ENCODE measurements around the gene RANBP3. TPM values are rescaled to one million over a fixed set of nuclear protein-coding genes. Genes with fewer than 3 reads are reported as not detected.
"Not testable (repeated sequence)": the region's sequence is repeated elsewhere in the genome, so short reads cannot be mapped to it uniquely, and the experiment has no call there.

Gene RANBP3
- total RNA-seq, 2 experiments from 2014 or later, result 74.3 to 87.5 TPM

DNA sequence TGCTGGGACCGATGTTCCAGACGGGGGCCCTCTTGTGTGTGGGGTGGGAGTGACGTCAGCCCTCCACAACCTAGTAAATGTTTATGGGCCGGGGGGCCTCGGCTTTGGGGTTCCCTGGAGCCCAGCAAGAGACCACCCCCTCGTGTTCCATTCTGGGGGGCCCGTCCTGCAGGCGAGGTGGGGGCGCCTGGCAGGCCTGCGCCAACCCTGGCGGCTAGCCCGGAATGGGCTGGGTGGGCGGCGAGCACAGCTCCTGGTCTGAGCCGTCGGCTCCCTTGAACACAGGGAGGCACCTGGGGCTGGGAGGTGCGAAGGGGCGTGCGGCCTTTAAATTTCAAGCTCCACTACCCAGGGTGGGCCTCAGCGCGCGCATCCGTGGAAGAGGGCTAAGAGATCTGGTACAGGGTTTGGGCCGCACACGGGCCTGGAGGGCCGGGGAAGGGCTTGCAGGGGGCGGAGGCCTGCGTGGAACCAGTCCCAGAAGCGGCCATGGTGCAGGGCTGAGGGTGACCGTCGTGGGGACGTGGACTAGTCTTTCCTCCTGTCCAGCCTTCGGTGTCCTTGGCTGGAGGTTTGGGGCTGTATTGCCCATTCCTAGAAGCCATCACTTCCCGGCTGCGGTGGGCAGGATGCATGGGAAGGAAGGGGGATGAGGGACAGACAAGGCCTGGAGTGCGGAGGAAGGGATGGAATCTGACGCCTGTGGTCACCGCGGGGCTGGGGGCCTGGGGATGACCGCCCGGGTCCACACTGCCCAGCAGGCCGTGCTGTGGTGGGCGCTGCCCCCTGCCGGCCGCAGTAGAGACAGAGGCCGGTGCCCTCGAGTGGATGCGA, 85.8 kb downstream of the RANBP3 start:
- Mint-ChIP-seq H3K36me3 (ENCODE audit: low read depth) (no peaks in the 10 kb centered on the region), H3K27me3 (no peaks in the 10 kb centered on the region), H3K4me3 (no peak overlapping the region), H3K27ac (no peak overlapping the region), H3K4me1 (ENCODE audit: low read depth) (no peaks in the 10 kb centered on the region), H3K9me3 (no peaks in the 10 kb centered on the region)
- TF ChIP-seq, protein P1, sequence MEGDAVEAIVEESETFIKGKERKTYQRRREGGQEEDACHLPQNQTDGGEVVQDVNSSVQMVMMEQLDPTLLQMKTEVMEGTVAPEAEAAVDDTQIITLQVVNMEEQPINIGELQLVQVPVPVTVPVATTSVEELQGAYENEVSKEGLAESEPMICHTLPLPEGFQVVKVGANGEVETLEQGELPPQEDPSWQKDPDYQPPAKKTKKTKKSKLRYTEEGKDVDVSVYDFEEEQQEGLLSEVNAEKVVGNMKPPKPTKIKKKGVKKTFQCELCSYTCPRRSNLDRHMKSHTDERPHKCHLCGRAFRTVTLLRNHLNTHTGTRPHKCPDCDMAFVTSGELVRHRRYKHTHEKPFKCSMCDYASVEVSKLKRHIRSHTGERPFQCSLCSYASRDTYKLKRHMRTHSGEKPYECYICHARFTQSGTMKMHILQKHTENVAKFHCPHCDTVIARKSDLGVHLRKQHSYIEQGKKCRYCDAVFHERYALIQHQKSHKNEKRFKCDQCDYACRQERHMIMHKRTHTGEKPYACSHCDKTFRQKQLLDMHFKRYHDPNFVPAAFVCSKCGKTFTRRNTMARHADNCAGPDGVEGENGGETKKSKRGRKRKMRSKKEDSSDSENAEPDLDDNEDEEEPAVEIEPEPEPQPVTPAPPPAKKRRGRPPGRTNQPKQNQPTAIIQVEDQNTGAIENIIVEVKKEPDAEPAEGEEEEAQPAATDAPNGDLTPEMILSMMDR (IDR thresholded peaks at IDR 0.05), result peak; percentile 59
- ChIA-PET CTCF (interaction anchor here (4.1 kb wide), 1 partner anchor 88 kb away, joined by 43 read pairs; the partner anchor contains the start of gene NRTN), POLR2A (interaction anchor here (1.1 to 3.8 kb wide), 3 partner anchors 11 to 64 kb away, joined by 4 to 18 read pairs (median 4); partner anchors contain the start of genes NDUFA11 and VMAC)
- DNase-seq (peak; percentile 34), ATAC-seq (peak; percentile 66)
- intact Hi-C loops (cut with micrococcal nuclease), result no loop called here

DNA sequence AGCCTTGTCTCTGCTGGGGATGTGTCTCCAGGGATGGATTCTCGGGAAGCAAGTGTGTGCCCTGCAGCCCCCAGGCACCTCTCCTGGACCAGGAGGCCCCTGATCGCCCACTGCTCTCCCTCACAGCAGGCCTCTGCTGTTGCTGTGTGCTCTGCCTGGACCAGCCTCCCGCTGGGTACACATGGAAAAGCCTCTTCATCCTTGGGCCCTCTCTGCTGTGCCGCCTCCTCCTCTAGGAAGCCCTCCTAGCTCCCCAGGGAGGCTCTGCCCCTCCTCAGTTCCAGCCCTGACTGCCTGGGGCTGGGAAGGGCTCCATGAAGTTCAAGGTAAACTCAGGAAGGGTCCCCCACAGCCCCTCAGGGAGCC, 86.4 kb downstream of the RANBP3 start:
- ChIA-PET POLR2A (interaction anchor here (1.0 to 3.8 kb wide), 5 partner anchors 8 to 87 kb away, joined by 4 to 18 read pairs (median 4); partner anchors contain the start of genes NDUFA11, RANBP3 and VMAC), CTCF (interaction anchor here (0.9 to 4.1 kb wide), 2 partner anchors 8 to 88 kb away, joined by 3 to 43 read pairs; partner anchors contain the start of gene NRTN)
- TF ChIP-seq, protein P1 (IDR thresholded peaks at IDR 0.05), result no peak
- no peaks in the 10 kb centered on the region for H3K36me3 Mint-ChIP-seq (ENCODE audit: low read depth)
- intact Hi-C loops (cut with micrococcal nuclease), result no loop called here
- DNase-seq (no peak), ATAC-seq (no peak)
- no peak overlapping the region for H3K27ac Mint-ChIP-seq
- H3K9me3 Mint-ChIP-seq, result no peaks in the 10 kb centered on the region
- H3K27me3 Mint-ChIP-seq, result no peaks in the 10 kb centered on the region
- no peak overlapping the region for H3K4me3 Mint-ChIP-seq
- H3K4me1 Mint-ChIP-seq (ENCODE audit: low read depth), result no peaks in the 10 kb centered on the region

DNA sequence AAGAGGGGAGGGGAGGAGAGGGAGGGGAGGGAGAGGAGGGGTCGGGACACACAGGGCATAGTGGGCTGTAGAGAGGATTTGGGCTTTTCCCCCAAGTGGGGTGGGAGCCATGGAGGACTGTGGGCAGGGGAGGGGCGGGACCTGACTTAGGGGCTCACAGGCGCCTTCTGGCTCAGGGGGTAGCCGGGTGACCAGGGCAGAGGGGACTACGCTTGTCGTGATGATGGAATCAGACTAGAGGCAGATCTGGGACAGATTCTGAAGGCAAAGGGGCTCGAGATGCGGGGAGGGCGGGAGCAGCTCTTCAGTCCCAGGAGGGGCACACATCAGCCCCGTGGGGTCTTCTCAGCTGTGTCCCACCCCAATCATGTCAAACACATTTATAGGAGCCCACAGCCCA, 87.8 kb downstream of the RANBP3 start:
- Mint-ChIP-seq H3K4me1 (ENCODE audit: low read depth) (no peaks in the 10 kb centered on the region), H3K9me3 (no peaks in the 10 kb centered on the region), H3K4me3 (no peak overlapping the region), H3K27ac (no peak overlapping the region), H3K36me3 (ENCODE audit: low read depth) (no peaks in the 10 kb centered on the region), H3K27me3 (peaks cover 2% of the 10 kb centered on the region)
- POLR2A ChIA-PET, result interaction anchor here (1.4 to 3.8 kb wide), 3 partner anchors 9 to 86 kb away, joined by 4 to 18 read pairs (median 7); partner anchors contain the start of genes NDUFA11 and VMAC
- intact Hi-C loops (cut with micrococcal nuclease), result no loop called here
- CTCF ChIA-PET, result interaction anchor here (4.1 kb wide), 1 partner anchor 86 kb away, joined by 43 read pairs; the partner anchor contains the start of gene NRTN
- no peak for ATAC-seq
- DNase-seq, result no peak
- TF ChIP-seq, protein P1 (IDR thresholded peaks at IDR 0.05), result no peak

DNA sequence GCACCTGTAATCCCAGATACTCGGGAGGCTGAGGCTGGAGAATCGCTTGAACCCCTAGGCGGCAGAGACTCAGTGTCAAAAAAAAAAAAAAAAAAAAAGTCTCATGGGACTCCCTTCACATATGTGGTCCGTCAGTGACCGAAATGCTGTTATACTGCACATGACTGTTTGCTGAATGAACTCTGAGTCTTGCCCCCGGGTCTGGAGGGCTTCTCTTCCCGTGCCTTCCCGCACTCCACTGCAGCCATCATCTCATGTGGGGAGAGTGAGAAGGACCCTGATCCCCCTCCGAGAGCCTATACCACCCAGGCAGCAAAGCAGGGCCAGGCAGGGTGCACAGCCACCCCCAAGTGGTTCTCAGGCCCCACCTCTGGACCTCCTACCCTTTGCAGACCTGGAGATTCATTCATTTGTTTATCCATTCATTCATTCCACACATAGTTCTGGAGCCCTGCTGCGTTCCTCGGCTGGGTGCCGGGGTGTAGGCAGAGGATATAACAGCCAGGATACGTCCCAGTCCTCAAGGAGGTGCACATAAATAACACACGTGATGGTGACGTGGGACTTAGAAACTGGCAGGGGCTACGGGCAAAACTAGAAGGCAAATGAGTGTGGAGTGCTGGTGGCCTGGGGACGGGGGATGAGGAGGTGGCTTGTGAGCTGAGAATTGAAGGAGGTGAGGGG, 88.5 kb downstream of the RANBP3 start:
- Mint-ChIP-seq H3K27ac (no peak overlapping the region), H3K4me3 (no peak overlapping the region), H3K9me3 (no peaks in the 10 kb centered on the region), H3K36me3 (ENCODE audit: low read depth) (no peaks in the 10 kb centered on the region), H3K27me3 (peaks cover 2% of the 10 kb centered on the region), H3K4me1 (ENCODE audit: low read depth) (no peaks in the 10 kb centered on the region)
- ChIA-PET CTCF (interaction anchor here (4.1 kb wide), 1 partner anchor 85 kb away, joined by 43 read pairs; the partner anchor contains the start of gene NRTN), POLR2A (interaction anchor here (3.8 kb wide), 1 partner anchor 14 kb away, joined by 18 read pairs; the partner anchor contains the start of genes NDUFA11 and VMAC)
- intact Hi-C loops (cut with micrococcal nuclease), result no loop called here
- TF ChIP-seq, protein P1 (IDR thresholded peaks at IDR 0.05), result no peak
- no peak for ATAC-seq
- DNase-seq, result no peak

DNA sequence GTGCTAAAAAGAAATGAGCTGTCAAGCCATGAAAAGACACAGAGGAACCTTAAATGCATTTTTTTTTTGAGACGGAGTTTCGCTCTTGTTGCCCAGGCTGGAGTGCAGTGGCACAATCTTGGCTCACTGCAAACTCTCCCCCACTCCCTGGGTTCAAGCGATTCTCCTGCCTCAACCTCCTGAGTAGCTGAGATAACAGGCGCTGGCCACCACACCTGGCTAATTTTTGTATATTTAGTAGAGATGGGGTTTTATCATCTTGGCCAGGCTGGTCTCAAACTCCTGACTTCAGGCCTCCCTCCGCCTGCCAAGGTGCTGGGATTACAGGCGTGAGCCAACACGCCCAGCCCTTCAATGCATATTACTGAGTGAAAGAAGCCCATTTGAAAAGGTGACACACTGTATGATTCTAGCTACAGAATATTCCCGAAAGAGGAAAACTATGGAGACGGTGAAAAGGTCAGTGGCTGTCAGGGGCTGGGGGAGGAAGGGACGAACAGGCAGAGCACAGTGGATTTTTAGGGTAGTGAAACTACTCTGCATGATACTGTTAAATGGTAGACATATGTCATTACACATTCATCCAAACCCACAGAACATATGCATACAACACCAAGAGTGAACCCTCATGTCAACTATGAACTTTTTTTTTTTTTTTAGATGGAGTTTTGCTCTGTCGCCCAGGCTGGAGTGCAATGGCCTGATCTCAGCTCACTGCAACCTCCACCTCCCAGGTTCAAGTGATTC, 93.7 kb downstream of the RANBP3 start:
- CTCF ChIA-PET, result interaction anchor here (1.0 to 1.8 kb wide), 4 partner anchors 9 to 138 kb away, joined by 3 to 7 read pairs (median 4); no protein-coding TSS in a partner anchor
- H3K4me3 Mint-ChIP-seq; DNase-seq; H3K36me3 Mint-ChIP-seq (ENCODE audit: low read depth); H3K27ac Mint-ChIP-seq; H3K9me3 Mint-ChIP-seq; POLR2A ChIA-PET; ATAC-seq; intact Hi-C loops (cut with micrococcal nuclease); H3K4me1 Mint-ChIP-seq (ENCODE audit: low read depth): not testable (repeated sequence)
- peaks cover 15% of the 10 kb centered on the region for H3K27me3 Mint-ChIP-seq

DNA sequence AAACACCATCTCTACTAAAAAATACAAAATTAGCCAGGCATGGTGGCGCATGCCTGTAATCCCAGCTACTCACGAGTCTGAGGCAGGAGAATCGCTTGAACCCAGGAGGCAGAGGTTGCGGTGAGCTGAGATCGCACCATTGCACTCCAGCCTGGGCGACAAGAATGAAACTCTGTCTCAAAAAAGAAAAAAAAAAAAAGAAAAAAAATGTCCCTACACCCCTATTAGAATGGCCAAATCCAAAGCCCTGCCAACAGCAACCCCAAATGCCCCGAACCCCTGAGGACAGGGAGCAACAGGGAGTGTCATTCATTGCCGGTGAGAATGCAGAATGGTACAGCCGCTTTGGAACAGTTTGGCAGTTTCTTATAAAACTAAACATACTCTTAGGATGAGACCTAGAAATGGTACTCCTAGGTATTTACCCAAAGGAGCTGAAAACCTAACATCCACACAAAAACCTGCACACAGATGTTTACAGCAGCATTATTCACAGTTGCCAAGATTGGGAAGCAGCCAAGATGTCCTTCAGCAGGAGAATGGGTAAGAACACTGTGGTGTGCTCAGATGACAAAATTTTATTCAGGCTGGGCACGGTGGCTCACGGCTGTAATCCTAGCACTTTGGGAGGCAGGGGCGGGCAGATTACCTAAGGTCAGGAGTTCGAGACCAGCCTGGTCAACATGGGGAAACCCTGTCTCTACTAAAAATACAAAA, 94.6 kb downstream of the RANBP3 start:
- POLR2A ChIA-PET; DNase-seq; H3K4me1 Mint-ChIP-seq (ENCODE audit: low read depth); H3K4me3 Mint-ChIP-seq; H3K27ac Mint-ChIP-seq; H3K36me3 Mint-ChIP-seq (ENCODE audit: low read depth); H3K9me3 Mint-ChIP-seq; ATAC-seq; intact Hi-C loops (cut with micrococcal nuclease): not testable (repeated sequence)
- CTCF ChIA-PET, result interaction anchor here (1.8 kb wide), 1 partner anchor 79 kb away, joined by 7 read pairs; no protein-coding TSS in a partner anchor
- peaks cover 15% of the 10 kb centered on the region for H3K27me3 Mint-ChIP-seq
